Measurements from ENCODE around the gene OLFML2A.
"Not testable (repeated sequence)": the region's sequence is repeated elsewhere in the genome, so short reads cannot be mapped to it uniquely, and the experiment has no call there.

- not testable (repeated sequence) for TF ChIP-seq POLR2A (IDR thresholded peaks at IDR 0.05)
- TF ChIP-seq, protein P1, sequence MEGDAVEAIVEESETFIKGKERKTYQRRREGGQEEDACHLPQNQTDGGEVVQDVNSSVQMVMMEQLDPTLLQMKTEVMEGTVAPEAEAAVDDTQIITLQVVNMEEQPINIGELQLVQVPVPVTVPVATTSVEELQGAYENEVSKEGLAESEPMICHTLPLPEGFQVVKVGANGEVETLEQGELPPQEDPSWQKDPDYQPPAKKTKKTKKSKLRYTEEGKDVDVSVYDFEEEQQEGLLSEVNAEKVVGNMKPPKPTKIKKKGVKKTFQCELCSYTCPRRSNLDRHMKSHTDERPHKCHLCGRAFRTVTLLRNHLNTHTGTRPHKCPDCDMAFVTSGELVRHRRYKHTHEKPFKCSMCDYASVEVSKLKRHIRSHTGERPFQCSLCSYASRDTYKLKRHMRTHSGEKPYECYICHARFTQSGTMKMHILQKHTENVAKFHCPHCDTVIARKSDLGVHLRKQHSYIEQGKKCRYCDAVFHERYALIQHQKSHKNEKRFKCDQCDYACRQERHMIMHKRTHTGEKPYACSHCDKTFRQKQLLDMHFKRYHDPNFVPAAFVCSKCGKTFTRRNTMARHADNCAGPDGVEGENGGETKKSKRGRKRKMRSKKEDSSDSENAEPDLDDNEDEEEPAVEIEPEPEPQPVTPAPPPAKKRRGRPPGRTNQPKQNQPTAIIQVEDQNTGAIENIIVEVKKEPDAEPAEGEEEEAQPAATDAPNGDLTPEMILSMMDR (IDR thresholded peaks at IDR 0.05) = not testable (repeated sequence)
Observed at GRCh38 chr9:124846467-124846866, 69.5 kb downstream of the OLFML2A start.
